Tibial nerve (tissue), 4 donors: ENCODE measurements around the gene SPATA20. TPM values are rescaled to one million over a fixed set of nuclear protein-coding genes. Genes with fewer than 3 reads are reported as not detected.

Experiments used
- DNase-seq, 2 donors: peaks; one replicate each; pipeline ENCODE4 v3.0.0-alpha.2; 2019; ENCODE audit warnings: low spot score in 2 of 2
- H3K27ac ChIP-seq, 4 donors: fragments of 200-600 bp; sonication (generic) in 3 of 4; one replicate each; pipeline ENCODE4 v1.5.1; 2017 to 2019; ENCODE audit warnings: mild to moderate bottlenecking in 1 of 4
- H3K27me3 ChIP-seq, 2 donors: fragments of 200-600 bp; sonication (generic) in 1 of 2; one replicate each; pipeline versions ENCODE4 v1.5.1 to v1.6.0; 2017 to 2019
- H3K36me3 ChIP-seq, 3 donors: fragments of 200-600 bp; sonication (generic); one replicate each; pipeline ENCODE4 v1.5.1; 2018 to 2019
- H3K4me1 ChIP-seq, 4 donors: fragments of 200-600 bp; sonication (generic) in 3 of 4; one replicate each; pipeline ENCODE4 v1.5.1; 2017 to 2019
- H3K4me3 ChIP-seq, 4 donors: fragments of 200-600 bp; sonication (generic) in 3 of 4; one replicate each; pipeline ENCODE4 v1.5.1; 2017 to 2019; ENCODE audit warnings: mild to moderate bottlenecking in 1 of 4, moderate library complexity in 1 of 4
- H3K9me3 ChIP-seq, 4 donors: fragments of 200-600 bp; sonication (generic) in 3 of 4; one replicate each; pipeline ENCODE4 v1.5.1; 2017 to 2019
- EP300 ChIP-seq, 2 donors: sonication (generic); formaldehyde crosslinking; IDR thresholded peaks; one replicate each; pipeline ENCODE4 v1.6.1; 2017; ENCODE audit warnings: antibody characterized with exemption in 2 of 2, mild to moderate bottlenecking in 1 of 2
- POLR2A ChIP-seq, 2 donors: fragments of 450-650 bp; IDR thresholded peaks; one replicate each; pipeline ENCODE4 v1.6.1; 2017; ENCODE audit warnings: antibody characterized with exemption in 2 of 2, mild to moderate bottlenecking in 2 of 2, moderate library complexity in 2 of 2
- WGBS, 2 donors: methylation state at CpG; one replicate each; pipeline ENCODE4 v1.1.5; 2018; 5-methylcytosine and 5-hydroxymethylcytosine counted together
- total RNA-seq, 4 donors: library from RNA; depleted of rRNA; stranded (reverse); fragments of >200 nt; gene quantifications; one replicate each; pipeline ENCODE4 v1.1.0, GENCODE V29; 2016
- TF ChIP-seq, protein P1 (sequence below), 5 experiments: fragments of 200-600 bp in 3 of 5; fragments of 450-650 bp in 2 of 5; sonication (generic) in 3 of 5; IDR thresholded peaks; one replicate each; pipeline ENCODE4 v1.5.1; 2016 to 2019; ENCODE audit warnings: antibody characterized with exemption in 5 of 5, mild to moderate bottlenecking in 3 of 5, moderate library complexity in 2 of 5

SPATA20 gene
- total RNA-seq, 4 donors from 2014 or later: 80.8 to 151 (median 89.6) TPM

DNA sequence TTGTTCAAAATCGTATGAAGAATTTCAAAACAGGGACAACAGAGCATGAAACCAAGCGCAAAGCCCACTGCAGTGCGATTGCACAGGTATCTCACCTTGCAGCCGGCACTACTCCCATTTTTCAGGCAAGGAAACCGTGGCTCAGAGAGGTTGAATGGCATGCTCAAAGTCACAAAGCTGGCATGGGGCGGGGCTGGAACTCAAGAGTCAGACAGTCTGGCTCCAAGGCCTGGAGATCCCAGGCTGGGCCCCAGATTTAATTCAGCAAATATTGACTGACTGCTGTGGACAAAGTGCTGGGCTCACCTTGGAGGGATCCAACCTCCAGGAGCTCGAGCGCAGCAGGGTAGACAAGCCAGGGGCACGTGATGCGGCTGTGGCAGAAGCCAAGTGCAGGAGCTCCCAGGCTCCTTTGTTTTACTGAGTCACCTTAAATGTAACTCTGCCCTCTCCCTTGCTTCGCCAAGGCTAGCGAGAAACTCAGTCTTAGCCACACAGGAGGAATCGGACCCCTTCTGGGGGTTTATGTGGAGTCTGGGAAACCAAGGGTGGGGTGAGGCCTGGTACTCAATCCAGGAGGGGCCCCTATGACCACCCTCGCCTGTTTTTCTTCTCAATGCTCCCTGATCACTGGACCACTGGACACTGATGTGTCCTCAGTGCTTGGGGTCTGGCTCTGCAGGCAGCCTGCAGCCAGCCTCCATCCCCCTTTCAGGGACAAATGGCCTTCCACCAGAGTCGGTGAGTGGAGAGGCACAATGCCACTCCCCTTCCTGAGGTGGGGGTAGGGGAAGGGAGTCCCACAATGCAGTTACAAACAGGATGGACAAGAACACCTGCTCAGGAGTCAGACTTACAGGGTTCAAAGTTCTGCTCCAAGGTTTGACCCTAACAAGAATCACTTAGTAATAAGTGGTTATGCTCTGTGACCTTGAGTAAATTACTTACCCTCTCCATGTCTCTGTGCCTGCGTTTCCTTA, 3.9 kb upstream of the SPATA20 start:
- peak overlapping the region in 3 of 4 donors; percentile 80 to 88 (median 81) for H3K27ac ChIP-seq
- peak overlapping the region in 3 of 4 donors; percentile 61 to 76 (median 65) for H3K4me3 ChIP-seq
- DNase-seq: no peak
- H3K27me3 ChIP-seq: no peaks in the 10 kb centered on the region
- TF ChIP-seq, protein P1, sequence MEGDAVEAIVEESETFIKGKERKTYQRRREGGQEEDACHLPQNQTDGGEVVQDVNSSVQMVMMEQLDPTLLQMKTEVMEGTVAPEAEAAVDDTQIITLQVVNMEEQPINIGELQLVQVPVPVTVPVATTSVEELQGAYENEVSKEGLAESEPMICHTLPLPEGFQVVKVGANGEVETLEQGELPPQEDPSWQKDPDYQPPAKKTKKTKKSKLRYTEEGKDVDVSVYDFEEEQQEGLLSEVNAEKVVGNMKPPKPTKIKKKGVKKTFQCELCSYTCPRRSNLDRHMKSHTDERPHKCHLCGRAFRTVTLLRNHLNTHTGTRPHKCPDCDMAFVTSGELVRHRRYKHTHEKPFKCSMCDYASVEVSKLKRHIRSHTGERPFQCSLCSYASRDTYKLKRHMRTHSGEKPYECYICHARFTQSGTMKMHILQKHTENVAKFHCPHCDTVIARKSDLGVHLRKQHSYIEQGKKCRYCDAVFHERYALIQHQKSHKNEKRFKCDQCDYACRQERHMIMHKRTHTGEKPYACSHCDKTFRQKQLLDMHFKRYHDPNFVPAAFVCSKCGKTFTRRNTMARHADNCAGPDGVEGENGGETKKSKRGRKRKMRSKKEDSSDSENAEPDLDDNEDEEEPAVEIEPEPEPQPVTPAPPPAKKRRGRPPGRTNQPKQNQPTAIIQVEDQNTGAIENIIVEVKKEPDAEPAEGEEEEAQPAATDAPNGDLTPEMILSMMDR (IDR thresholded peaks at IDR 0.05): no peak
- no peak for TF ChIP-seq EP300 (IDR thresholded peaks at IDR 0.05)
- no peak for TF ChIP-seq POLR2A (IDR thresholded peaks at IDR 0.05)
- H3K4me1 ChIP-seq: peaks cover 0 to 58% (median 25%) of the 10 kb centered on the region in 4 donors
- H3K9me3 ChIP-seq: no peaks in the 10 kb centered on the region
- 81 to 84% methylated on average over 16 of the region's 16 CpGs for WGBS, 2 donors
- no peaks in the 10 kb centered on the region for H3K36me3 ChIP-seq

GRCh38 chr17:50544516-50544915, 2.5 kb upstream of the SPATA20 start:
- Histone ChIP-seq H3K9me3 (no peaks in the 10 kb centered on the region), H3K4me1 (peaks cover 0 to 47% (median 23%) of the 10 kb centered on the region in 4 donors), H3K27ac (no peak overlapping the region), H3K27me3 (no peaks in the 10 kb centered on the region), H3K4me3 (no peak overlapping the region), H3K36me3 (peaks cover 0 to 11% (median 0%) of the 10 kb centered on the region in 3 donors)
- no peak for DNase-seq
- 75 to 78% methylated on average over 7 of the region's 7 CpGs for WGBS, 2 donors
- TF ChIP-seq POLR2A (IDR thresholded peaks at IDR 0.05) (no peak), EP300 (IDR thresholded peaks at IDR 0.05) (no peak)
- TF ChIP-seq, protein P1 (IDR thresholded peaks at IDR 0.05): no peak

GRCh38 chr17:50545311-50545710, 1.7 kb upstream of the SPATA20 start:
- H3K36me3 ChIP-seq: peaks cover 0 to 18% (median 0%) of the 10 kb centered on the region in 3 donors
- no peak overlapping the region for H3K27ac ChIP-seq
- no peaks in the 10 kb centered on the region for H3K9me3 ChIP-seq
- TF ChIP-seq POLR2A (IDR thresholded peaks at IDR 0.05) (no peak), EP300 (IDR thresholded peaks at IDR 0.05) (no peak)
- TF ChIP-seq, protein P1 (IDR thresholded peaks at IDR 0.05): no peak
- DNase-seq: no peak
- H3K4me1 ChIP-seq: peaks cover 0 to 41% (median 23%) of the 10 kb centered on the region in 4 donors
- no peak overlapping the region for H3K4me3 ChIP-seq
- 54 to 62% methylated on average over 8 of the region's 8 CpGs for WGBS, 2 donors
- H3K27me3 ChIP-seq: no peaks in the 10 kb centered on the region

GRCh38 chr17:50546701-50547034, 306 bp upstream of the SPATA20 start:
- H3K4me1 ChIP-seq: peaks cover 0 to 31% (median 16%) of the 10 kb centered on the region in 4 donors
- H3K27ac ChIP-seq: peak overlapping the region in 2 of 4 donors; percentile 87 to 91
- H3K27me3 ChIP-seq: no peaks in the 10 kb centered on the region
- no peak for TF ChIP-seq POLR2A (IDR thresholded peaks at IDR 0.05)
- TF ChIP-seq EP300 (IDR thresholded peaks at IDR 0.05): no peak
- TF ChIP-seq, protein P1 (IDR thresholded peaks at IDR 0.05): no peak
- H3K36me3 ChIP-seq: peaks cover 0 to 32% (median 0%) of the 10 kb centered on the region in 3 donors
- no peaks in the 10 kb centered on the region for H3K9me3 ChIP-seq
- 45 to 77% methylated on average over 3 to 4 of the region's 4 CpGs for WGBS, 2 donors
- peak overlapping the region in 3 of 4 donors; percentile 49 to 76 (median 58) for H3K4me3 ChIP-seq
- no peak for DNase-seq

DNA sequence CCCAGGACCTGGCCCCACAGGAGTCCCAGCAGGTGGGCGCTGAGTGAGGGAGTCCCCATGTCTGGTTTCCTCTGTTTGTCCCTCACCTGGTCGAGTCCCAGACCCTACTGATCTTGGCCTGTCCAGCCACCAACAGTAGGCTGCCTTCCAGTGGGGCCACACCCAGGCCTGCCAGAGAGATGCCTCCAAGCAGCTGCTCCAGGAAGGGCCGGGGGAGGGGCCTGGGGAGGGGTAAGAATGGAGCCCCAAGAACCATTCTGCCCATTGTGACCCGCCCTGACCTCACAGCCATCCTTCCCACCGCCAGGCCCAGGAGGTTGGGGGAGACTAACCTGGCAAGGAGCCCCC, 736 bp downstream of the SPATA20 start:
- no peaks in the 10 kb centered on the region for H3K27me3 ChIP-seq
- H3K9me3 ChIP-seq: no peaks in the 10 kb centered on the region
- no peak for DNase-seq
- 76% methylated on average over 5 of the region's 5 CpGs for WGBS, 2 donors
- H3K4me3 ChIP-seq: peak overlapping the region; percentile 49 to 76 (median 56)
- H3K27ac ChIP-seq: peak overlapping the region; percentile 63 to 91 (median 86)
- TF ChIP-seq, protein P1 (IDR thresholded peaks at IDR 0.05): no peak
- TF ChIP-seq EP300 (IDR thresholded peaks at IDR 0.05) (no peak), POLR2A (IDR thresholded peaks at IDR 0.05) (no peak)
- H3K36me3 ChIP-seq: peaks cover 0 to 42% (median 0%) of the 10 kb centered on the region in 3 donors
- H3K4me1 ChIP-seq: peaks cover 0 to 24% (median 11%) of the 10 kb centered on the region in 4 donors
